ENCODE measurements around the gene NHERF2.

NHERF2 gene

GRCh38 chr16:2001035-2001434 is 25.7 kb upstream of the NHERF2 start:
- no peak for TF ChIP-seq FOXM1 (IDR thresholded peaks at IDR 0.05; ENCODE audit: borderline replicate concordance, low read depth)
- TF ChIP-seq TCF12 (IDR thresholded peaks at IDR 0.05; ENCODE audit: low read depth), result no peak
- no peak for TF ChIP-seq NFIC (IDR thresholded peaks at IDR 0.05)
- no peak for TF ChIP-seq USF1 (IDR thresholded peaks at IDR 0.05)
- TF ChIP-seq CREB1 (IDR thresholded peaks at IDR 0.05; ENCODE audit: low read depth), result no peak
- no peak for TF ChIP-seq RAD21 (IDR thresholded peaks at IDR 0.05; ENCODE audit: low read depth)
- TF ChIP-seq TEAD4 (IDR thresholded peaks at IDR 0.05), result no peak
- no peak for TF ChIP-seq REST (IDR thresholded peaks at IDR 0.05; ENCODE audit: low read depth)
- no peak for TF ChIP-seq TAF1 (IDR thresholded peaks at IDR 0.05; ENCODE audit: low read depth)
- no peak for TF ChIP-seq ZBTB7A (IDR thresholded peaks at IDR 0.05; ENCODE audit: low read depth)
- no peak for TF ChIP-seq CEBPB (IDR thresholded peaks at IDR 0.05)
- TF ChIP-seq YY1 (IDR thresholded peaks at IDR 0.05; ENCODE audit: low read depth), result no peak
- TF ChIP-seq MAX (IDR thresholded peaks at IDR 0.05), result no peak
- no peak for TF ChIP-seq EP300 (IDR thresholded peaks at IDR 0.05; ENCODE audit: borderline replicate concordance)
- TF ChIP-seq EGR1 (IDR thresholded peaks at IDR 0.05), result no peak

- TF ChIP-seq CREB1 (IDR thresholded peaks at IDR 0.05; ENCODE audit: low read depth), result no peak
Observed at GRCh38 chr16:2001456-2002355, 25.0 kb upstream of the NHERF2 start.

- TF ChIP-seq EGR1 (IDR thresholded peaks at IDR 0.05) (no peak), NFIC (IDR thresholded peaks at IDR 0.05) (no peak), CEBPB (IDR thresholded peaks at IDR 0.05) (no peak), TAF1 (IDR thresholded peaks at IDR 0.05; ENCODE audit: low read depth) (no peak), TEAD4 (IDR thresholded peaks at IDR 0.05) (no peak), YY1 (IDR thresholded peaks at IDR 0.05; ENCODE audit: low read depth) (no peak), MAX (IDR thresholded peaks at IDR 0.05) (no peak), USF1 (IDR thresholded peaks at IDR 0.05) (no peak), RAD21 (IDR thresholded peaks at IDR 0.05; ENCODE audit: low read depth) (no peak)
Observed at GRCh38 chr16:2002406-2003230, 24.1 kb upstream of the NHERF2 start.

GRCh38 chr16:2003231-2003826 is 23.4 kb upstream of the NHERF2 start:
- TF ChIP-seq CREB1 (IDR thresholded peaks at IDR 0.05; ENCODE audit: low read depth) (no peak), RAD21 (IDR thresholded peaks at IDR 0.05; ENCODE audit: low read depth) (no peak), TCF12 (IDR thresholded peaks at IDR 0.05; ENCODE audit: low read depth) (no peak)

- TF ChIP-seq YY1 (IDR thresholded peaks at IDR 0.05; ENCODE audit: low read depth), result 0 out of 2 replicates have a peak, but pooled peaks have one; percentile 64
- peak; percentile 25; the same call in 1 of the 2 replicates for TF ChIP-seq MAX (IDR thresholded peaks at IDR 0.05)
- peak; percentile 46; the same call in 1 of the 2 replicates for TF ChIP-seq RAD21 (IDR thresholded peaks at IDR 0.05; ENCODE audit: low read depth)
- TF ChIP-seq USF1 (IDR thresholded peaks at IDR 0.05), result no peak
Observed at GRCh38 chr16:2003827-2004641, 22.7 kb upstream of the NHERF2 start.

Data from Ishikawa (cell line).